ENCODE data around the gene LTA4H.

GRCh38 chr12:96006727-96007126, 28.7 kb downstream of the LTA4H start:
- no peak for TF ChIP-seq USF1 (IDR thresholded peaks at IDR 0.05; ENCODE audit: borderline replicate concordance, extremely low read length, insufficient read depth, low read depth, low read length)
- TF ChIP-seq SIN3A (IDR thresholded peaks at IDR 0.05; ENCODE audit: low read depth, low read length): no peak
- no peak for TF ChIP-seq CTCF (IDR thresholded peaks at IDR 0.05 in 2 of 3, conservative IDR thresholded peaks at IDR 0.05 in 1 of 3; ENCODE audit: control insufficient read depth in 2 of 3, extremely low read depth in 1 of 3, insufficient read depth in 1 of 3, low read depth in 3 of 3, low read length in 3 of 3)
- TF ChIP-seq FOXK2 (IDR thresholded peaks at IDR 0.05): no peak
- TF ChIP-seq EZH2 (IDR thresholded peaks at IDR 0.05; ENCODE audit: borderline replicate concordance, control insufficient read depth, low read depth, low read length): no peak
- no peak for TF ChIP-seq ZNF274 (IDR thresholded peaks at IDR 0.05; ENCODE audit: insufficient read depth, insufficient read length)
- TF ChIP-seq SUZ12 (IDR thresholded peaks at IDR 0.05; ENCODE audit: unreplicated experiment): no peak

All from GM12878 (cell line).